ENCODE data around the gene ROR2.

DNA sequence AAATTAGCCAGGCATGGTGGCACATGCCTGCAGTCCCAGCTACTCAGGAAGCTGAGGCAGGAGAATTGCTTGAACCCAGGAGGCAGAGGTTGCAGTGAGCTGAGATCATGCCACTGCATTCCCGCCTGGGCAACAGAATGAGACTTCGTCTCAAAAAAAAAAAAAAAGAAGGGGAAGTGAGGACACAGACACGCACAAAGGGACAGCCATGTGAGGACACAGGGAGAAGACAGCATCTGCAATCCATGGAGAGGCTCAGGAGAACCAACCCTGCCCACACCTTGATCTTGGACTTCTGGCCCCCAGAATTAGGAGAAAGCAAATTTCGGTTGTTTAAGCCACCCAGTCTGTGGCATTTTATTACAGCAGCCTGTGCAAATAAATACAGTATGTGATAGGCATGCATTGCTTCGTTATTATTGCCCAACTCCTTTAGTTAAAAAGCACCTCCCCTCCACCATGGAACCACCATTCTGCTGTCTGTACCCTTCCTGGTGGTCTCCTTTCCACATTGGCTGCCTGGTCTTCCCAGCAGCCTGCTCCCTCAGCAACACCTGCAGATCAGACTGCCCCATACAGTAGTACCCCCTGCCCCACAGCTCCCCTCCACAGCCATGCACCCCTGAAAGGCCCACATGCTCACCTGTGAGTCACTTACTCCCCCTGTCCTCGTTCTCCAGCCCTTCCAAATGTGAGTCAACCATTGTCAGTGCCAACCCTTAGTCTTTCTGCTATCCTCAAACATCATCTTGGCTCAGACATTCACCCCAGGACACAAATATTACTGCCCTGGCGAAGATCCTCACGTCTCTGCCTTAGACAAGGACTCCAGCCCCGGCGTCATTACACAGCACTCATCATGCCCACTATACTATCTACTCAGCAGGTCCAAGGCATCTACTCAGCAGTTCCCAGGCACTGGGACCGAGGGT lies 128.8 kb downstream of the ROR2 start:
- TF ChIP-seq, protein P1, sequence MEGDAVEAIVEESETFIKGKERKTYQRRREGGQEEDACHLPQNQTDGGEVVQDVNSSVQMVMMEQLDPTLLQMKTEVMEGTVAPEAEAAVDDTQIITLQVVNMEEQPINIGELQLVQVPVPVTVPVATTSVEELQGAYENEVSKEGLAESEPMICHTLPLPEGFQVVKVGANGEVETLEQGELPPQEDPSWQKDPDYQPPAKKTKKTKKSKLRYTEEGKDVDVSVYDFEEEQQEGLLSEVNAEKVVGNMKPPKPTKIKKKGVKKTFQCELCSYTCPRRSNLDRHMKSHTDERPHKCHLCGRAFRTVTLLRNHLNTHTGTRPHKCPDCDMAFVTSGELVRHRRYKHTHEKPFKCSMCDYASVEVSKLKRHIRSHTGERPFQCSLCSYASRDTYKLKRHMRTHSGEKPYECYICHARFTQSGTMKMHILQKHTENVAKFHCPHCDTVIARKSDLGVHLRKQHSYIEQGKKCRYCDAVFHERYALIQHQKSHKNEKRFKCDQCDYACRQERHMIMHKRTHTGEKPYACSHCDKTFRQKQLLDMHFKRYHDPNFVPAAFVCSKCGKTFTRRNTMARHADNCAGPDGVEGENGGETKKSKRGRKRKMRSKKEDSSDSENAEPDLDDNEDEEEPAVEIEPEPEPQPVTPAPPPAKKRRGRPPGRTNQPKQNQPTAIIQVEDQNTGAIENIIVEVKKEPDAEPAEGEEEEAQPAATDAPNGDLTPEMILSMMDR (IDR thresholded peaks at IDR 0.05), result no peak
- no peak for TF ChIP-seq POLR2A (IDR thresholded peaks at IDR 0.05)

Measured in heart left ventricle (tissue), 13 donors.